GM19438 (cell line): ENCODE results near the gene POLR1C.
"Not testable (repeated sequence)": the region's sequence is repeated elsewhere in the genome, so short reads cannot be mapped to it uniquely, and the experiment has no call there.

Experiments
- ATAC-seq: cut with Tn5 transposase; IDR thresholded peaks from one replicate; pipeline ENCODE4 v1.9.1; 2021; ENCODE audit warnings: low read depth; ENCODE audit not compliant: unreplicated experiment

The POLR1C gene

DNA sequence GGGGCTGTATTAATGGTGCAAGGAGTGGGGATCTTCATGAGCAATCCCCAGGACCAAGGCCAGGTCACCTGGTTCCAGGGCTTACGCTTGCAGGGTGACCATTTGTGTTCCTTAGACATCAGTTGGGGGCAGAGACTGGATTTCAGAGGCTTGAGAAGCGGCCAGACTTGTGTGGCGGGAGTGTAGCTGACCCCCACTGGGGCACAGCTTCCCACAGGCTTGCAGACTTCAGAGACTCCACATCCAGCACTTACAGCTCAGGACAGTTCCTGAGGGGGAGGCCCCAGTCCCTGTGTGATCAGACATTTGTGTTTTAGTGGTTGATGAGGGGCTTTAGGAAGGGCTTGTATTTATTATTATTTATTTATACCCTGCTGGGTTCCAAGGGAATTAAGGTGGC, 24.2 kb upstream of the POLR1C start:
- no peak for ATAC-seq

DNA sequence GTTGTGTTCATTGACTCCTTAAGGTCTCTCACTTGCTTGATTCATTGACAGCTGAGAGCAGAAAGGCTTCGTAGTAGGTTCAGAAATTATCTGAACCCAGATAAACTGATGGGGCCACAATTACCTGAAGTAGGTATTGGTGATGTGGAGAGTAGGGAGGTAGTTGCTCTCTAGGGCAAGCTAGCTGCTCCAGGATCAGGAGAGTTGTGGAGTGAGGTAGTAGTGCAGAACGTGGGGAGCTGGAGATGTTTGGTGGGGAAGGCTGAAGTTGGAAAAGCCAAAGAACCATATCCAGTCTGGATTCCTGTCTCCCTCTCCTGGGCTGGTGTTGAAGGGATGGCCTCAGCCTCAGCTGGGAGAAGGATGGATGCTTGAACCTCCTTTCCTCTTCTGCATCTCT, 23.7 kb upstream of the POLR1C start:
- no peak for ATAC-seq

DNA sequence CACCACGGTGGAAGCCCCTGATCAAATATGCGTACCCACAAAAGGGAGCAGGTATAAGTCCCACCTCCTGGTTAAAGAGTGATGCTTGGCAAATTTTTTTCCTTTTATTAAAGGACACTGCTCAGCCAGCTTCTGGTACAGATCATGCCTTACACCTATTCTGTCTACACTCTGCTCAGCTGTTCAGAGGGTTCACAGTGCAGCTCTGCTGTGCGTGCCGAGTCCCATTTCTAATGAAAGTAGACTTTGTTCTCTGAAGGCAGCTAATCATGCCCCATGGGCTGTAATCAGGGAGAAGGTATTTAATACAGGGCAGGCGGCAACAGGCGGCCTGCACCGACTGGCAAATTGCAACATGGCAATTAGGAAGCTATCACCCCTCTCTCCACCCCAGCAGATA, 23.1 kb upstream of the POLR1C start:
- no peak for ATAC-seq

DNA sequence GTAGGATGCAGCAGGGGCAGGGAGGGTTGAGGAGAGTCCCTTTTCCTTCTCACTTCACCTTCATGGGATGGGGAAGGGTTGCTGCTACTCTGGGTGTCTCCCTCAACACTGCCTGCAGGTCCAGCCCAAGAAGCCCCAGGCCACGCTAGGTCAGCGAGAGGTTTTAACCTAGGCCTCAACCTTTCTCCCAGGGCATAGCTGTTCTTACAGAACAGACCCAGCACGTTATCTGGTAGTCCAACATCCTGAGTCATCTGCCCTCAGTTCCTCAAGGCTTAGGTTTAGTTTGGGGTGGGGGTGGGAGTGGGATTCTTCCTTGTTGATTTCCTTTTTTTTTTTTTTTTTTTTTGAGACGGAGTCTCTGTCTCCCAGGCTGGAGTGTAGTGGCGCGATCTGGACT, 22.6 kb upstream of the POLR1C start:
- ATAC-seq: no peak

DNA sequence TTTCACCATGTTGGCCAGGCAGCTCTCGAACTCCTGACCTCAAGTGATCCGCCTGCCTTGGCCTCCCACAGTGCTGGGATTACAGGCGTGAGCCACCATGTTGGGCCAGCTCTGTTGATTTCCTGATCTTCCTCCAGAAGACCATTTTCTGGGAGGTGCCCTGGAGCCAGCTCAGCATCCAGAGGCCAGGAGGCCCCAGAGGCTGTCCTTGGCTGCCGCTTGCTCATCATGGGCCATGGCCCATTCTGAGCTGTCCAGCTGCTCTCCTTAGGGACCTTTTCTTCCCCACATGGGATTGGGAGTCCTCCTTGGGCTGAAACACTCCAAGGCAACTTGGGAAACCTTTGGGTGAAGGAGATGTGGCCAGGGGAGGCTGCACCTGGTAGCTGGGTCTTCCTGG, 22.1 kb upstream of the POLR1C start:
- no peak for ATAC-seq

DNA sequence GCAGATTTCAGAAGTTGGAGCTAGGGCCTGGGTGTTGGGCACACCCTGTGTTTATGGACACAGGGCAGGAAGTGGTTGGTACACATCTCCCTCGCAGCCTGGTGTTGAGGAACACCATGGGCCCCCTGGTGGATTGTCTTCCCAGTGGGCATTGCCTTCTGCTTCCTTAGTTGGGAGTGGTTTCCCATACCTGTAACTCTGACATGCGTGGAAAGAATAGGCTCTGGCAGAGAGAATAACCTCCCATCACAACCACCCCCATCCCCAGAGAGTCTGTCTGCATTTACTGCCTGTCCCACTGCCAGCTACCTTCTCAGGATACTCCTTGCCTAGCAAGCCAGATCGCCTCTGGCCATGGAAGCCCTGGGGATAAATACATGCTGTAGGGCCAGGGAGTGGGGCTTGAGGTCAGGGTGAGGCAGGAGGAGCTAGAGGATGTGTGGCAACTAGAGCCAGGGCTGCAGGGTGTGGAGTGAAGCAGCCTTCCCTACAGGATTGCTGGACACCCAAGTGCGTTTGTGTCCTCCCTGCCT, 21.4 kb upstream of the POLR1C start:
- ATAC-seq: no peak

DNA sequence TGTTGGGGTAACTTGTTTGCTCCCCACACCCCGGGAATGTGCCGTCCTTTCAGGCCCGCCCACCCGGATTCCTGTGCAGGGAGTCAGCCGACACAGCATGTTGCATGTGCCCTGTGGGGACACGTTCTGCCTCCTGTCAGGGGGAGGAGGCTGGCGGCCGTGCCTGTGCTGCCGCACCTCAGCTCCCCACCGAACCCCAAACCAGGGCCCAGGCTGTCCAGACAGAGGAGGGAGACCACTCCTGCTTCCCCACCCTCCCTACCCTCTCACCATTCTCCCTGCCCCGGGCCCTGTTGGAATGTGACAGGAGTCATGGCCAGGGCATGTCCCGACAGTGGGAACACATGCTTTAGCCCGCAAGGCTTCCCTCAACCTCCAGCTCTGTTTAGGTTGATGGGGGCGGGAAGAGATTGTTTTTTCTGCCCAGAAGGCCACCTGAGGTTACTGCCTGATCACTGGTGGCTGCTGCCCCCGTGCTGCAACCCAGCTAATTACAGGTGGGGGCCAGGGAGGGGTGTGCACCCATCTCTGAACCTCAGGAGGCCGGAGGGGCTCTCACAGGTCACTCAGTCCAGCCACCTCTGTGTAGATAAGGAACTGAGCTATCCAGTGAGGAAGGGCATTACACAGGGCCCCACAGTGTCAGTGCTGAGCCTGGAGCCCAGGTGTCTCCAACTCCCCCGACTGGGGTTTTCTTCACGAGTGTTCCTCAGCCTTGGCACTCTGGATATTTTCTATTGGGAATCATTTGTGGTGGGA, 20.3 kb upstream of the POLR1C start:
- ATAC-seq: no peak

DNA sequence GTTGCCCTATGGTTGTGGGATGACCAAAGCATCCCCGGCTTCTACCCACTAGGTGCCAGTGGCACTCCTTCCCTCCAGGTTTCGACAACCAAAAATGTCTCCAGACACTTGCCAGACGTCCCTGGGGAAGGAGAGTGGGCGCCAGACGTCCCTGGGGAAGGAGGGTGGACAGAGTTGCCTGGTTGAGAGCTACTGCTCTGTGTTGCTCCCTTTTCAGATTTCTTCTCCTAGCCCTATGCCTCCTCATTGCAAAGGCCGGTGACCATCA, 19.8 kb upstream of the POLR1C start:
- no peak for ATAC-seq

DNA sequence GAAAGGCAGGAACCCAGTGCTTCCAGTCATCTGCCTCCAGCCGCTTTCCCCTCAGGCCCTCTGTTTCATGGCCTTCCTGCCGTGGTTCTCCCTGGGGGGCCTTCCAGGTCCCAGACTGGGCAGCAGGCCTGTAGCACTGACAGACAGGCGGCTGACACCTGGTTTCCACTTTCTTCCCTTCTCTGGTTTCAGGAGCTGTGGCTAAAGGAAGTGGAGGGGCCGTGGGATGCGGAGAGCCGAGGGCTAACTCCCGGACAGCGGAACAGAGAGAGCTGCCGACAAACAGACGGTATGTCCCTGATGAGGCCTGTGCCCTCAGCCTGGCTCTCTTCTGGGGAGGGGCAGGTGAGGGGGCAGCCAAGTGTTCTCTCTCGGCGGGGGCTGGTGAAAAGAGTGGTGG, 19.2 kb upstream of the POLR1C start:
- no peak for ATAC-seq

DNA sequence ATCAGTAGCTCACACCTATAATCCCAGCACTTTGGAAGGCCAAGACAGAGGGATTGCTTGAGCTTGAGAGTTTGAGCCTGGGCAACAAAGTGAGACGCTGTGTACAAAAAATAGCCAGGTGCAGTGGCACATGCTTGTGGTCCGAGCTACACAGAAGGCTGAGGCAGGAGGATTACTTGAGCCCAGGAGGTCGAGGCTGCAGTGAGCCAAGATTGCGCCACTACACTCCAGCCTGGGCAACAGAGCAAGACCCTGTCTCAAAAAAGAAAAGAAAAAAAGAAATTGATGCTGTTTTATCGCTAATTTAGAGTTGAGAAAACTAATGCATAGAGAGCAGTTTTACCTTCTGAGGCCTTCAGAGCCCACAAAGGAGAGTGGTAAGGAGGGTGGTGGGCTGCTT, 18.6 kb upstream of the POLR1C start:
- not testable (repeated sequence) for ATAC-seq

DNA sequence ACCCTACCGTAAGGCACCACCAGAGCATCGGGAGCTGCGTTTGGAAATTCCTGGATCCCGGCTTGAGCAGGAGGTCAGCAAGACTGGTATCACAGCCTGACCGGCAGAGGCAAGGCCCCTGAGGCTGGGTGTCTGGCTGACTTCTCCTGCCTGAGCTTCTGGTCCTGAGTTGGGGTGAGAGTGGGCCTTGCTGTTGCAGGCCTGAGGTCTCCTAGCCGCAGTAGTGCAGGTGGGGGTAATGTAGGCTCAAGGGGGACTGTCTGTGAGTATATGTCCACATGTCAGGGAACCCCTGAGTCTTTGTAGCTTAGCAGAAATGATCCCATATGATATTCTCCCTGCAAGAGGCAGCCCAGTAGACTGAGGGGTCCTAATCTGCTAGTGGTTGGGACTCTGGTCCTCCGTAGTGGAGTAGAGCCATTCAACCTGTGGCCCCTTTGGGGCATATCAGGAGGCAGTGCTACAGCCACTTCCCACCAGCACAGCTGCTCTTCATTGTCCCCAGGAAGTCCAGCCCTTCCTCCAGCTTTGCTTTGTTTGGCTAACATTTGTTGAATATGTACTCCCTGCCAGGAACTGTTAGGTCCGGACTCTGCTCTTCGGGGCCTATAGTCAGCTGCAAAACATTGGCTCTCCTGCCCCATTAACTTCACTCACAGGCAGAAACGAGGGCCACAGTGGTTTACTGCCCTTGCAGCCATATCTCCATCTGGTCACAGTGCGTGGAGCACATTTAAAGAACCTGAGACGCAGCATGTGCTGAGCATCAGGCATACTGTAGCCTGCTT, 17.7 kb upstream of the POLR1C start:
- no peak for ATAC-seq

DNA sequence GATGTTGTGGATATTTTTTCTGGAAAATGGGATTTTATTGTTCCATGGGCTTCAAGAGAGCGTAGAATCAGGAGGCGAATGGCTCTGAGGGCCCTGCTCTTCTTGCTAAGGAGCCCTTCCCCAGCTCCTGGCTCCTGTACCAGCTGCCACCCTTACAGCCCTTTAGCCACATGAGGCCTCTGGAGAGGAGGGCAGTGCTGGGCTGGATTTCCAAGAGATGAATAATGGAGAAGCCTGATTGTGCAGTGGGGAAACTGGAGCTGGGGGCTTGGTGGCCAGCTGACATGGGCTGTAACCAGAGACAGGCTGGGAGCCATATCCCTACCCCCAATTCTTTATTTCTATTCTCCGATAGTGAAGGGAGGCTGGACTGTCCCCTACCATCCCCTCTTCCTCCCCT, 16.0 kb upstream of the POLR1C start:
- ATAC-seq: no peak

DNA sequence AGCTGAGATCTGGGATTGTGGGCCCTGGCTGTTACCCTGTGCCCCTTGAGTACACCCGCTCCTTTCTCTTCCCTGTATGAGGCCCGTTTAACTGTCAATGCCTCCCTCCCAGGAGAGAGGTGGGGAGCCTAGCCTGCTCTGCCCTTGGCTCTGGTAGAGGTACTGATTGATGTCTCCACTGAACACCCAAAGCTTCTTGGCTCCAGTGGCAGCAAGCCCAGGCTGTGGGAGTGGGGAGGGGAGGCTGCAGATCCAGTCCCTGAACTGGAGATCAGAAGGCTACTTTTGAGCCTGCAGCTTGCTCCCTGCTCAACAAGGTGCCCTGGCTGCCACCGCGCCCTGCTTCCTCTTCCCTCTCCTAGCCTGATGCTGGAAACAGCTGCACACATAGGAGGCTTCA, 14.2 kb upstream of the POLR1C start:
- no peak for ATAC-seq

DNA sequence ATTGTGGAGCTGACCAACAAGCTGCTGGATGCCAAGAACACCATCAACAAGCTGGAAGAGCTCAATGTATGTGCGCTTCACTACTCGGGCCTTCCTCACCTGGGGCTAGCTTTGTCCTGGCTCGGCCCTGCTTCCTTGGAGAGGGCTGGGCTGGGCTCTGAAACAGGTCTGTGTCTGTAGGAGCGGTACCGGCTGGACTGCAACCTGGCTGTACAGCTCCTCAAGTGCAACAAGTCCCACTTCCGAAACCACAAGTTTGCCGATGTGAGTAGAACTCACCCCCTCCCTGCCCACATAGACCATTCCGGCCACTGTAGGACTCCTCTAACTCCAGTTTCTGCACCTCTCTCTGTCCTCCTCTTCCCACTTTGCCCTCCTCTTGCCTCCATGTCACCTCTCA, 13.4 kb upstream of the POLR1C start:
- no peak for ATAC-seq

DNA sequence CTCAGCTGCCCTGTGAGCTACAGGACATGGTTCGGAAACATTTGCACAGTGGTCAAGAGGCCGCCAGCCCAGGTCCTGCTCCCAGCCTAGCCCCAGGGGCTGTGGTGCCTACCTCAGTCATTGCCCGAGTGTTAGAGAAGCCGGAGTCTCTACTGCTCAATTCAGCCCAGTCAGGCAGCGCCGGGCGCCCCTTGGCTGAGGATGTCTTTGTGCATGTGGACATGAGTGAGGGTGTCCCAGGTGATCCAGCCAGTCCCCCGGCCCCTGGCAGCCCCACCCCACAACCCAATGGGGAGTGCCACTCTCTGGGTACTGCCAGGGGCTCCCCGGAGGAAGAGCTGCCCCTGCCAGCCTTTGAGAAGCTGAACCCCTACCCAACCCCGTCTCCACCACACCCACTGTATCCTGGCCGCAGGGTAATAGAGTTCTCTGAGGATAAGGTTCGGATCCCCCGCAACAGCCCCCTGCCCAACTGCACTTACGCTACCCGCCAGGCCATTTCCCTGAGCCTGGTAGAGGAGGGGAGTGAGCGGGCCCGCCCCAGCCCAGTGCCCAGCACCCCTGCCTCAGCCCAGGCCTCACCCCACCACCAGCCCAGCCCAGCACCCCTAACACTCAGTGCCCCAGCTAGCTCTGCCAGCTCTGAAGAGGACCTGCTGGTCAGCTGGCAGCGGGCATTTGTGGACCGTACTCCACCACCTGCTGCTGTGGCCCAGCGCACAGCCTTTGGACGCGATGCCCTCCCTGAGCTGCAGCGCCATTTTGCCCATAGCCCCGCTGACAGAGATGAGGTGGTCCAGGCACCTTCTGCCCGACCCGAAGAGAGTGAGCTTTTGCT, 11.9 kb upstream of the POLR1C start:
- ATAC-seq: no peak

DNA sequence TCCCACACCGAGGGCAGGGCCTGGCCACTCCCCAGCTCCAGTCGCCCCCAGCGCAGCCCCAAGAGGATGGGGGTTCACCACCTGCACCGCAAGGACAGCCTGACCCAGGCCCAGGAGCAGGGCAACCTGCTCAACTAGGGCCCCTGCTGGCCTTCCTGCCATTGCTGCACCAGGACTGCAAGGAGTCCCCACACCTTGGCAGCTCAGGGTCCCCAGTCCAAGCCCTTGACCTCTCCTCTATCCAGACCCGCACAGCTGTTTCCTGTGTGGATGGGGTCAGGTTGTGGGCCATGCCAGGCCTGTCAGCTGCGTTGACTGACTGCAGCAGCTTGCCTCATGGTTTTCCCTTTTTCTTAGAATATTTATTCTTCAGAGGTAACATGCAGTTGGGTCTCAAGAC, 11.2 kb upstream of the POLR1C start:
- no peak for ATAC-seq

DNA sequence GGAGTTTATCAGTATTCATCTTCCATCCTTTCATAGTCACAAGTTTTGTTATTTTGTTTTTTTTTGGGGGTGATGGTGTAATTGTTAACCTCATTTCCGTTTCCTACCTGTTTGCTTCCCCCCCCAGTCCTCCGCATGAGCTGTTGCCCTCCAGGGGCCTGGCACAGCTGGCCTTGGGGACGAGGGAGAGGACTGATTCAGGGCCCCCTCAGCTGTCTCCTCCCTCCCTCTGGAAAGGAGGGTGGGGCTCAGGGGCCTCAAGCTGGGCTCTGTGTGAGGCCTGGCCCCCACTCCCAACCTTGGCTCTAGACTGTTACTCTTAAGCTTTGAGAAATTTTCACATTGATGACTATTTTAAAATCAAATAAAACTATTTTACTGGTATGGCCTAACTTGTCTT, 10.7 kb upstream of the POLR1C start:
- ATAC-seq: no peak

DNA sequence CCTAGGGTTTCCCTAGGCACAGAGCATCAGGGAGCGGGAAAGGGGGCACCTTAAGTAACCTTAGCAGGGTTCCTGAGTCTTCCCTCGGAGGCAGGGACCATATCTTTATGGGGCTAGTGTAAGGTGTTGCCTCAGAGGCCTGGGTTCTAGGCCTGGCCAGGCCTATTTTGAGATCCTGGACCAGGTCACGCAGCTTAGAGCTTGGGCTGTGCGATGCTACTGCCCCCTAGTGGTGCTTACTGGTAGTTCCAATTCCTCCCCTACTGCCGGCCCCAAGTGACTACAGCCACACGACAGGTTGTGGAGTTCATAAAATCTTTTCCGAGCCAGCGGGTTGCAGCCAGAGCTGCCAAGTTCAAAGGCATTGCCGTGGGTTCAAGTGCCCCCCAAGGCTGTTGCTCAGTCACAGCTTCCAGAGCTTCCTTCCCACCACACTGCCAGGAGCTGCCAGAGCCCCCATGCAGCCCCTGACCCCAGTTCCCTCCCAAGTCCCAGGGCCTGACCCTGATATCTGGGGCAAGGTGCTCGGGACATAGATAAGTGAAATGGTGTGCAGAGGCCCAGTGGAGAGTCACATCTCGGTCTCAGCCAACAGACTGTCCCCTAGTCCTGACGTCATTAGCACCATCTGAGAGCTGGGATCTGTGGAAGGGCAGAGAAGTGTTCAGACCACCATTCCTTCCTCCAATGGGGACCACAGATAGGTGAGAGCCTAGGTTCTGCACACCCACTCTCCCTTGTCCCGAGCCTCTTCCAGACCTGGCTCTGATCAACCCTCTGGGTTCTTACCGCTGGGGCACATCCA, 10.0 kb upstream of the POLR1C start:
- no peak for ATAC-seq

DNA sequence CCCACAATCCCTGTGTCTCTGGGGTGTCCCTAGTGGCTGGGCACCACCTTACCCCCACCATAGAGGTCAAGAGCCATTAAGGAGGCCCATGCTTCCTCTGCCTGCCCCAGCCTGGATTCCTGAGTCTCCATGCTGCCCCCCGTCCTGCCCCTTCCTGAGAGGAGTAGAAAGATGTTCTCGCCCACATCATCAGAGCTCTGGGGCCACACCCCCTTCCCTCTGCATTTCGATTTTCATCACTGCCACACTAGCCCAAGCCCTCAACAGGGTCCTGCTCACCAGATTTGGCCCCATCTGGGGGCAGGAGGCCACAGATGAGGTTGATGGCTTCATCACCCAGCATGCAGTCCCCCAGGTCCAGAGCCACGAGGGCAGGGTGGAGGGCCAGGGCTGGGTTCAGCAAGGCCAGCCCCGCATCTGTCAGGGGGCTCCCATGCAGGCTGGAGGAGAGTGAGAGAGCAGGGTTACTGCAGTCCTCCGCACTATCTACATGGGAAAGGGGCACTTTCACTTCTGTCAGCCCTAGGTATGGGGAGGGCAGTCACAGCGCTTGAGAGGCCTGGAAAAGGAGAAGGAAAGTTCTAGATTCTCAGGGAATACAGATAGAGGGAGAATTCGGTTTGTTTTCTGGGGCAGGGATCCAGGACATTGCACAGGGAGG, 8.3 kb upstream of the POLR1C start:
- no peak for ATAC-seq
